Left forelimb (tissue), 1 donor: Measurements from ENCODE around the gene CDCA5.
A peak's percentile ranks its signal among the peaks of the same experiment; 100 is the strongest.

Source experiments
- DNase-seq: peaks from one replicate; pipeline ENCODE4 v3.0.0-alpha.2; 2018; ENCODE audit warnings: low spot score

The CDCA5 gene

GRCh38 chr11:65118891-65119669 lies 35.2 kb upstream of the CDCA5 start:
- peak; percentile 52 for DNase-seq

- DNase-seq: no peak
These were observed 34.4 kb upstream of the CDCA5 start for GRCh38 chr11:65118097-65118837.

- DNase-seq: peak; percentile 99
These were observed 33.6 kb upstream of the CDCA5 start, which contains the start of gene ZNHIT2 for GRCh38 chr11:65117206-65118096. Gene ZNHIT2 (minus strand): TSS chr11:65117701. CDS start chr11:65117653, 48 bp downstream.

- DNase-seq: peak; percentile 61
These were observed 32.7 kb upstream of the CDCA5 start for GRCh38 chr11:65116370-65117205.

GRCh38 chr11:65115361-65116082 lies 31.7 kb upstream of the CDCA5 start:
- peak; percentile 61 for DNase-seq

- DNase-seq: no peak
These were observed 30.8 kb upstream of the CDCA5 start for GRCh38 chr11:65114538-65115171.

GRCh38 chr11:65113839-65114238 lies 30.0 kb upstream of the CDCA5 start:
- DNase-seq: no peak

- DNase-seq: no peak
These were observed 29.5 kb upstream of the CDCA5 start for GRCh38 chr11:65113361-65113756.

- no peak for DNase-seq
These were observed 28.9 kb upstream of the CDCA5 start for GRCh38 chr11:65112546-65113360.

- peak; percentile 91 for DNase-seq
These were observed 28.1 kb upstream of the CDCA5 start, which contains the start of gene TM7SF2 for GRCh38 chr11:65111744-65112545. Gene TM7SF2 (plus strand): TSS chr11:65111872. CDS start chr11:65112016, 144 bp downstream.

GRCh38 chr11:65111159-65111743 lies 27.4 kb upstream of the CDCA5 start:
- DNase-seq: no peak

GRCh38 chr11:65110354-65110861 lies 26.6 kb upstream of the CDCA5 start:
- DNase-seq: peak; percentile 91

- no peak for DNase-seq
These were observed 25.7 kb upstream of the CDCA5 start for GRCh38 chr11:65109231-65110198.

GRCh38 chr11:65108469-65109123 lies 24.8 kb upstream of the CDCA5 start:
- no peak for DNase-seq

- no peak for DNase-seq
These were observed 24.1 kb upstream of the CDCA5 start for GRCh38 chr11:65107751-65108468.
